ENCODE measurements around the gene FUT7.

Gene FUT7, protein sequence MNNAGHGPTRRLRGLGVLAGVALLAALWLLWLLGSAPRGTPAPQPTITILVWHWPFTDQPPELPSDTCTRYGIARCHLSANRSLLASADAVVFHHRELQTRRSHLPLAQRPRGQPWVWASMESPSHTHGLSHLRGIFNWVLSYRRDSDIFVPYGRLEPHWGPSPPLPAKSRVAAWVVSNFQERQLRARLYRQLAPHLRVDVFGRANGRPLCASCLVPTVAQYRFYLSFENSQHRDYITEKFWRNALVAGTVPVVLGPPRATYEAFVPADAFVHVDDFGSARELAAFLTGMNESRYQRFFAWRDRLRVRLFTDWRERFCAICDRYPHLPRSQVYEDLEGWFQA

DNA sequence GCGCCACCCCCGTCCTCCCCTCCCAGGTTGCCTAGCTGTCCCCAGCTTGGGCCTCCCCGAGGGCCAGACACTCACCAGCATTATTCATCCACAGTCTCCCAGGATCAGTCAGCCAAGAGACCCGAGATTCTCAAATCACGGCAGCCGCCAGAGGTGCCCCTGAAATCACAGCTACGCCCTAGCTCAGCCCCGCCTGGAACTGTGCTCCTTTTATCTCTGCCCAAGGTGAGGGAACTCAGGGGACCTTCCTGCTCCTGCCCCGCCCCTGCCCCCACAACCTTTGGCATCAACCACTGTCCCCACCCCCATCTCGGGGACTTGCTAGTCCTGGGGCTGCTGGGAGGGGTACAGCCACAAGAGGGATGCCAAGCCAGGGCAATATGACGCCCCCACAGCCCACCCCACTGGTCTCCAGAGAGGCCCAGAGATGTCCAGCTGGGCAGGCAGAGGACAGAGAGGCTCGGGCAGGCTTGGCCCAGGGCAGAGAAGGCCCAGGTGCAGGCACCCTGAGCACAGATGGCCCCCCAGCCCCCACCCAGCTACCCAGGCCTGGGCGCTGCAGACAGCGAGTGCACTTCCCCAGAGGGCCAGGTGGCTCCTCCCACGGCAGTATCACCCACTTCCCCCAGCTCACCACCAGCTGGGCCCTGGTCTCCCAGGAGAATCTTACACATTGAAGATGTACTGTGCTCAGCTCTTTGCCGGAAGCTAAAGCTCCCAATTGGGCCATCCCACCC is at the start of gene FUT7:
FUT7 (minus strand) TSS at position 185 of the 737 bp plus-strand sequence; CDS start at position 88, 97 bp downstream.
- DNase-seq, result no peak

GRCh38 chr9:137080260-137081122 is 48.6 kb upstream of the FUT7 start:
- no peak for DNase-seq

DNA sequence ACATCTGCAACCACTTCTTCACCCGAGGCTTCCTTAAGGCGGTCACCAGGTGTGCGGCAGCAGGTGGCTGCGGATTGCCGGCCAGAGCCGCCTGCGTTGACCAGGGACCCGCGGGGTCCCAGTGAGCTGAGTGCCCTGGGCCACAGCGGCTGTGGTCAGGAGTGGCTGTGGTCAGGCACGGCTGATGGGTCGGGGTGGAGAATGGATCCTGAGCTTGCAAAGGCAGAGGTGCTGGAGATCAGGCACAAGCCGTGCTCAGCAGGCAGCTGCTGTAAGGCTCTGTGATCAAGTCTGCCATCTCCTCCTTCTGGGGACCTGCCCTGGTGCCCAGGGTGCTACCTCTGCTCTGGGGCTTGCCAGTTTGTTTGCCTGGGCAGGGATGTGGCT is 47.5 kb upstream of the FUT7 start:
- DNase-seq, result no peak

DNA sequence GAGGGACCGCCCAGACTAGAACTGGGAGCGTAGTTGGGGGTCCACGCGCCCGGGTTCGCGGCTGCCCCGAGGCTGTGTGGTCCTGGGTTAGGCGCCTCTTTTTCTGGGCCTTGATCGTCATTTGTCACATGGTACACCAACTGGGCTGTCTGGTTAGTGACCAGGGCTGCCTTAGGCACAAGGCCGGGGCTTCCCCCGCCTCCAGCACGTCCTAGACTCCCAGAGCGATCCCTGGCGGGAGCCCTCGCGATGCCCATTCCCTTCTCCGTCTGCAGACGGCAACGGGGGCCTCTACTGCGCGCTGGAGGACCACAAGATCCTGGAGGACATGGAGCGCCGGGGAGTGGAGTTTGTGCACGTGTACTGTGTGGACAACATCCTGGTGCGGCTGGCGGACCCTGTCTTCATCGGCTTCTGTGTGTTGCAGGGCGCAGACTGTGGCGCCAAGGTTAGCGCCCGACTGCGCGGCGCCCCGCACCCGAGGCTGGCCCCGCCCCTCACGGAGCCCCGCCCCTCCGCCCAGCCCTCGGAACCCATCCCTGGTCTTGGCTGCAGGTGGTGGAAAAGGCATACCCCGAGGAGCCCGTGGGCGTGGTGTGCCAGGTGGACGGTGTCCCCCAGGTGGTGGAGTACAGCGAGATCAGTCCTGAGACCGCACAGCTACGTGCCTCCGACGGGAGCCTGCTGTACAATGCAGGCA is 47.0 kb upstream of the FUT7 start:
- no peak for DNase-seq

DNA sequence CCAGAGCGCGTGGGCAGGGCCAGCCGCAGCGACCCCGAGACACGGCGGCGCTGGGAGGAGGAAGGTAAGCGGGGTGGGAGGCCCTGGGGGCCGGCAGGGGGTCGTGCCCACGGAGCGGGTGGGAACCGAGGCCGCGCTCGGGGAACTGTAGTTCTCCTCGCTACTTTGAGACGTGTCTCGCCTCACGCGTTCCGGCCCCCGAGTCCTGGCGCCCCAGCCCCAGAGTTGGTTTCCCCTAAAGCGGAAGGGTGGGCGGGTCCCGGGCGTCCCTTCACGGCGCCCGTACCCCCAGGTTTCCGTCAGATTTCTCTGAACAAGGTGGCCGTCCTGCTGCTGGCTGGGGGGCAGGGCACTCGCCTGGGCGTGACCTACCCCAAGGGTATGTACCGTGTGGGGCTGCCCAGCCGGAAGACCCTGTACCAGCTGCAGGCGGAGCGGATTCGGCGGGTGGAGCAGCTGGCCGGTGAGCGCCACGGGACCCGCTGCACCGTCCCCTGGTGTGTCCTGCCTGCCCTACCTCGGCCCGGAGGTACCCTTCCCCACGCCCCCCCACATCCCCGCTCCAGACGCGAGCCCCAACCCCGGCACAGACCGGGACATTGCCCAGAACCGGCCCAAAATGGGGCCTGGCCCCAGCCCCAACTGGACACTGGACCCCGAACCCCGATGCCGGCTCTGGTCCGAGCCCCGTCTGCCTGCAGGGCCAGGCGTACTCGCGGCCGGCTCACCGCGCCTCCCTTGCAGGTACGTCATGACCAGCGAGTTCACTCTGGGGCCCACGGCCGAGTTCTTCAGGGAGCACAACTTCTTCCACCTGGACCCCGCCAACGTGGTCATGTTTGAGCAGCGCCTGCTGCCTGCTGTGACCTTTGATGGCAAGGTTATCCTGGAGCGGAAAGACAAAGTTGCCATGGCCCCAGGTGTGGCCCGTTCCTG is 46.1 kb upstream of the FUT7 start:
- peak in 1 of 58 donors; percentile 19 for DNase-seq

DNA sequence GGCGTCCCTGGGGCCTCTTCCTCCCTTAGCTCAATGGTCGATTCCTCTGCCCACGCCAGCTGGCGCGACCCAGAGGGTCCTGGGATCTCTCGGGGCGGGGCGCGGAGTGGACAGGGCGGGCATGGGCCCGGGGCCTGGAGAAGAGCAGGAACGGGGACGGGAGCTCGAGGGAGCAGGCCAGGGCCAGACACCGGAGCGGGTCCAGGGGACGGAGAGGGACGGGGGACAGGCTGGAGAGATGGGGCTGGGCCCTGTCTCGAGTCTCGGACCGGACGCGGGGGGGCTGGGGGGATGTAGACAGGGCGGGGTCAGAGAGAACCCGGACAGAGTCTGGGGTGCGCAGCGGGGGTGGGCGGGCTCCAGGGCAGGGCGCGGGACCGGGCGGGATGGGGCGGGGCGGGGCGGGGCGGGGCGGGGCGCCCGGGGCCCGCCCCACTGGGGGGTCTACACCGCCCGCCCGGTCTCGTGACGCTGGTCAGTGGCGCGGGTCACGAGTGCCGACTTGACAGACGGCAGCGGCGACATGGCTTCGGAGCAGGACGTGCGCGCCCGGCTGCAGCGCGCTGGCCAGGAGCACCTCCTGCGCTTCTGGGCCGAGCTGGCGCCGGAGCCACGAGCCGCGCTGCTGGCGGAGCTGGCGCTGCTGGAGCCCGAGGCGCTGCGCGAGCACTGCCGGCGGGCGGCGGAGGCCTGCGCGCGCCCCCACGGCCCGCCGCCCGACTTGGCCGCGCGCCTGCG is 45.3 kb upstream of the FUT7 start, which contains the start of gene UAP1L1:
UAP1L1 (plus strand) TSS at position 508 of the 738 bp plus-strand sequence; CDS start at position 524, 16 bp downstream.
- peak in 54 of 58 donors; percentile 19 to 90 (median 72) for DNase-seq

DNA sequence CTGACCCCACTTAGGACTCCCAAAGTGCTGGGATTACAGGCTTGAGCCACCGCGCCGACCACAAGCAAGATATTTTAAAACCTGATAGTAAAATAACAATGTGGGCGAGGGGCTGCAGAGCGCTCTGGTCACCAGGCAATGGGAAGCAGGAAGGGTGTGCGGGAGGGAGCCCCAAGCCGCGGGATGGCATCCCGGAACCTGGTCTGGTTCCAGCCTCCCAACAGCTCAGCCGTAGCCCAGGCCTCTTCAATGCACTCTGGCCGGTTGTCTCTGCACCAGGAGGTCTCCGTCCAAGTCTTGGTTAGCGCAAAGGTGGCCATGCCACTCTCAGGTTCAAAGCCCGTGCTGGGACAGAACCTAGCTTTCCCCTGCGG is 44.7 kb upstream of the FUT7 start:
- no peak for DNase-seq

GRCh38 chr9:137075275-137075775 is 43.4 kb upstream of the FUT7 start:
- no peak for DNase-seq

GRCh38 chr9:137074657-137075274 is 42.9 kb upstream of the FUT7 start:
- no peak for DNase-seq

DNA sequence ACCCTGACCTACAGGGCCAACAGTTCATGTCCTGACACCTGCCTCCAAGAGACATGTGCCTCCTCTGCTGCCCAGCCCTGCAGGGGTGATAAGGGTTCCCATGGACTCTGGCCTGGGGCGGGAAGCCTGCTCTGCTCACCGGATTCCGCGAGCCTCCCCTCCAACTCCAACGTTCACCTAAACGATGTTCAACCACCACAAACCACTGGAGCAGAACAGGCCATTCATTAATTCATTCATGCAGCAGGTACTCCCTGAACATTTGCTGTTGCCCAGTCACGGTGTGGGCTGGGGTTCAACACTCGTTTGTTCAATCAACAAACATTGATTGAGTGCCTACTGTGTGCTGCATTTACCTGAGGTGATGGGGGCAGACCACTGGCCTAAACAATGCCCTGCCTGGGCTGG is 42.1 kb upstream of the FUT7 start:
- DNase-seq, result no peak

- DNase-seq, result no peak
These were observed 39.4 kb upstream of the FUT7 start for GRCh38 chr9:137071282-137071681.

- DNase-seq, result peak in 53 of 58 donors; percentile 25 to 92 (median 77)
These were observed 39.0 kb upstream of the FUT7 start for GRCh38 chr9:137070906-137071275.

DNA sequence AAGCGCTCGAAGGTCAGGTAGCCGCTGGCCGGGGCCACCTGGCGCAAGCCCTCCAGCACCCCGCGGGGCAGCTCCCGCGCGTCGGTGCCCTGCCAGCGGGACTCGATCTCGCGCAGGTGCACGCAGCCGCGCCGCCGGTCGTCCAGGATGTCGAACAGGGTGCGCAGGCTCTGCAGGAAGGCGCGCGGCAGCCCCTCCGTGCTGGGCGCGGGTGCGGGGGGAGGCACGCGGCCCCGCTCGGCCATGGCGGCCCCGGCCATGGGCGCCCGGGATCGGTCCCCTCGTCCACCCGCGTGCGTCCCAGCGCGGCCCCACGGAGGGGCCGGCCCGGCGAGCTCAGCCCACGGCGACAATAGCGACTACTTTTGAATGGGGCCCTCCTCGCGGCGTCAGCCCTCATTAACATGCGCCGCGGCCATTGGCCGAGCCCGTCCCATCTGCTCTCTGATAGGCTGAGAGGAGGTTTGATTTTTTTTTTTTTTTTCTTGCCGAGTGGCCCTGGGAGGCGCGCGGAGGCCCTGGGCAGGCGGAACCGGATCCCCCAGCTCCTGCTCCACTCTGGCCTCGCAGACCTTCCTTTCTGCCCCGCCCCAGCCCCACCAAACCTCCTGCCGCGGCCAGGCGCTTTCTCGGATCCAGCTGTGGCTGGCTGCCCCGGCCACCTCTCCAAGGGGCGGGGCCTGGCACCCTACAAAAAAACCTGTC is 38.5 kb upstream of the FUT7 start, which contains the start of gene SAPCD2:
SAPCD2 (minus strand) TSS at position 357 of the 705 bp plus-strand sequence; CDS start at position 260, 97 bp downstream.
- DNase-seq, result peak in 56 of 58 donors; percentile 22 to 91 (median 78)

- no peak for DNase-seq
These were observed 37.7 kb upstream of the FUT7 start for GRCh38 chr9:137069508-137070091.

DNA sequence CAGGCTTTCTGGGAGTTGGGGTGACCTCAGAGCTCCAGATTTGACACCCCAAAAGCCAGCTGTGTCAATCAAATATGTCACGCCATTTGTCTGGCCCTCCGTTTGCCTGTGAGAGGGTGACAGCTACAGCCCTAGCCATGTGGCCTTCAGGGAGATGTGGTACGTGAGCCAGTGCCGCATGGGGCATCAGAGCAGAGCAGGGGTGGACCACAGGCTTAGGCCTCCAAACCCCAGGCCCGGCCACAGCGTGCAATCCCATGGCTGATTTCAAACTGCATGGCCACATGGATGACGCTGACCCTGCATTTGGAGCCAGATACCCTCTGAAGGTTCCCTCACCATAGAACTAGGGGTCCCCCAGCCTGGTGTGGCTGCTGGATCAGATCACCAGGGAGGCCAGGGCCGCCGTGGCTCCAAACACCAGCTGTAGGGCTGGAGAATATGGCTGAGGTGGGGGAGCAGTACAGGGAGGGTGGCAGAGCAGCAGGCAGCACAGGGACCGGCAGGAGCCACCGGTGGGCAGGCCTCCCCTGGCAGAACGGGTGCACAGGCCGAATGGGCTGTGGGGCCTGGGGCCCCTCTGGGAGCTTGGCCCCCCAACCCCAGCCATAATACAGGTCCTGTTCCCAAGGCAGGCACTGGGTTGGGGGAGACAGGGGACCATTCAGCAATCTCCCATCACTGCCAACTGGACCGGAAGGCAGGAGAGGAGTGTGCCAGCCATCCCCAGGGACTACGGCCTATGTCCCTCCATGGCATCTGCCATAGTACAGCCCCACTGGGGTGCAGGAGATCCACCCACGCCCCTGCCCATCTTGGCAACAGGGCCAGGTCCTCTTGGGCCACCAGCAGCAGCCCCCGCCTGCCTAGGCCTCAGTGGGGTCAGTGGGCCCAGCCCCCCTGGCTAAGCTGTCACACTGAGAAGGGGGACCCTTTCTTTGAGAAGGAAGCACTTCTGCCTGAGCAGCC is 36.9 kb upstream of the FUT7 start:
- DNase-seq, result peak in 1 of 58 donors; percentile 29
